Lower lobe of right lung (tissue), 2 donors: ENCODE data around the gene KRT2. TPM values are rescaled to one million over a fixed set of nuclear protein-coding genes. Genes with fewer than 3 reads are reported as not detected.

Experiments used
- ATAC-seq, 2 donors: fragments of 200-7000 bp; cut with Tn5 transposase; one replicate each; pipeline ENCODE4 v1.9.1; 2020 to 2022; ENCODE audit warnings: mild to moderate bottlenecking in 2 of 2, moderate library complexity in 2 of 2
- DNase-seq: peaks from one replicate; pipeline ENCODE4 v3.0.0-alpha.2; 2020
- H3K27ac ChIP-seq: fragments of 200-600 bp; one replicate; pipeline ENCODE4 v1.8.0; 2022
- H3K27me3 ChIP-seq: fragments of 200-600 bp; one replicate; pipeline ENCODE4 v1.8.0; 2022; ENCODE audit warnings: low read depth
- H3K36me3 ChIP-seq: fragments of 200-600 bp; one replicate; pipeline ENCODE4 v1.8.0; 2022; ENCODE audit warnings: mild to moderate bottlenecking
- H3K4me1 ChIP-seq: fragments of 200-600 bp; one replicate; pipeline ENCODE4 v1.8.0; 2022
- H3K4me3 ChIP-seq: fragments of 200-600 bp; one replicate; pipeline ENCODE4 v1.8.0; 2022; ENCODE audit warnings: mild to moderate bottlenecking
- H3K9me3 ChIP-seq: fragments of 200-600 bp; one replicate; pipeline ENCODE4 v1.8.0; 2022
- intact Hi-C: fragments of 100-400 bp; cut with DNase I; formaldehyde crosslinking; loops from one replicate; pipeline ENCODE4 v1.11.0; 2022
- total RNA-seq: library from RNA; stranded (reverse); fragmentation: NEBNext Ultra II Directional; extraction: Animal tissue kit (Norgen Biotek cat#: 25700); gene quantifications from one replicate; pipeline ENCODE4 v1.2.1, GENCODE V29; 2021
- TF ChIP-seq, protein P1 (sequence below): fragments of 200-600 bp; IDR thresholded peaks from one replicate; pipeline ENCODE4 v1.8.0; 2022; ENCODE audit warnings: antibody characterized with exemption, mild to moderate bottlenecking
- donor health status: DM: no; HTN: yes; CAD: no; lungs with severe emphysema.

Gene KRT2
- total RNA-seq, 1 donor from 2014 or later: not detected

DNA sequence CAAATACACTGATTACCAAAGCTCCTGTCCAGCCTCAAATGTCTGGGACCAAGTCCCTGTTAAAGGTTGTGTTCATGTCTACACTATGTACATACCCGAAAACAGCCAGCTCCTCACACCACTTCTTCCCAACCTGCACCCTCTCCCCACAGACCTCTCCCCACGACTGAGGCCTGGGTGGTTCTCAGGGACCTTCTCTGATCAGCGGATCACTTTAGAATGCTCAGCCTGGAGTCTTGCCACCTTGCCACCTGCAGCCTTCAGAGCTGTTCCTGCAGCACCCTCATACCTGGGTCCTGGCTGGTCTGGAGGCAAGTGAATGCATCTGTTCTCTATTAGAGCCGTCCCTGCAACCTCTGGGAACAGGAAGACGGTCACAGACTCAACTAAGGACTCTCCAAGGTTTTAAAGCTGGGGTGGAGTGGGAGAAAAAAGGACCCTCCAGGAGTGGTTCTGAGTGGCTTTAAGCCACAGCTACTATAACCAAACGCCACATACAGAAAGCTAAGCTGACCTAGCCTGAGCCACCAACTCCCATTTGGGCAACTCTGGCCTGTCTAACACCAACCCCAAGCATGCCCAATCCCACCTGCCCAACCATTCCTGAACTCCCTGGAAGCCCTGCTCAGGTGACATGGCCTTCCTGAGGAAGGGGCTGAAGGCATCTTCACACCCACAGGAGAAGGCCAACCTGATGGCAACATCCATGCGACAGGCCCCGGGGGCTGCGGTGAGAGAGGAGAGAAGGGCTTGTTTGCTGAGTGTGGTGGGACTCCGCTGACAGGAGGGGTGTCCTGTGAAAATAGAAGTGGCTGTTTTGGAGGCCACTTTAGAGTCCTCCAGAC, 8.6 kb downstream of the KRT2 start:
- no peak for ATAC-seq
- Histone ChIP-seq H3K4me1 (no peaks in the 10 kb centered on the region), H3K4me3 (no peak overlapping the region), H3K27ac (no peak overlapping the region), H3K27me3 (peaks cover 8% of the 10 kb centered on the region), H3K36me3 (no peaks in the 10 kb centered on the region), H3K9me3 (no peaks in the 10 kb centered on the region)
- no peak for DNase-seq
- TF ChIP-seq, protein P1, sequence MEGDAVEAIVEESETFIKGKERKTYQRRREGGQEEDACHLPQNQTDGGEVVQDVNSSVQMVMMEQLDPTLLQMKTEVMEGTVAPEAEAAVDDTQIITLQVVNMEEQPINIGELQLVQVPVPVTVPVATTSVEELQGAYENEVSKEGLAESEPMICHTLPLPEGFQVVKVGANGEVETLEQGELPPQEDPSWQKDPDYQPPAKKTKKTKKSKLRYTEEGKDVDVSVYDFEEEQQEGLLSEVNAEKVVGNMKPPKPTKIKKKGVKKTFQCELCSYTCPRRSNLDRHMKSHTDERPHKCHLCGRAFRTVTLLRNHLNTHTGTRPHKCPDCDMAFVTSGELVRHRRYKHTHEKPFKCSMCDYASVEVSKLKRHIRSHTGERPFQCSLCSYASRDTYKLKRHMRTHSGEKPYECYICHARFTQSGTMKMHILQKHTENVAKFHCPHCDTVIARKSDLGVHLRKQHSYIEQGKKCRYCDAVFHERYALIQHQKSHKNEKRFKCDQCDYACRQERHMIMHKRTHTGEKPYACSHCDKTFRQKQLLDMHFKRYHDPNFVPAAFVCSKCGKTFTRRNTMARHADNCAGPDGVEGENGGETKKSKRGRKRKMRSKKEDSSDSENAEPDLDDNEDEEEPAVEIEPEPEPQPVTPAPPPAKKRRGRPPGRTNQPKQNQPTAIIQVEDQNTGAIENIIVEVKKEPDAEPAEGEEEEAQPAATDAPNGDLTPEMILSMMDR: no peak
- intact Hi-C loops: no loop called here

DNA sequence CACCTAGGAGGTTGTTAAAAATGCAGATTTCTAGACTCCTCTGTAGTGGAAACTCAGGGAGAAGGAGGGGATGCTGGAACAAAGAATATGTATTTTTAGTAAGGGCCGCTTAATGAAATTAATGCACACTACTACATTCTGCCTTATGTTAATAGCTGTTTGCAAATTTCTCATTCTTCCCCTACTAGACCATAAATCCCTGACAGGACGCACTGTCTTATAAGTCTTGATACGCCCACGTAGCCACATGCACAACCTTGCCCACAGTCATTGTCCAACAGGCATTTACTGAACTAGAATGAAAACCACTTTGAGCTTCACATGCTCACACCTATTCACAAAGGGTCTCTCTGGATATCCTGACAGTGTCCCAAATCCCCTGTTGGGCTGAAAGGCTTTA, 10.5 kb downstream of the KRT2 start:
- ATAC-seq (no peak), DNase-seq (no peak)
- Histone ChIP-seq H3K27me3 (peaks cover 8% of the 10 kb centered on the region), H3K4me1 (no peaks in the 10 kb centered on the region), H3K4me3 (no peak overlapping the region), H3K9me3 (no peaks in the 10 kb centered on the region), H3K36me3 (no peaks in the 10 kb centered on the region), H3K27ac (no peak overlapping the region)
- TF ChIP-seq, protein P1: no peak
- intact Hi-C loops: no loop called here

DNA sequence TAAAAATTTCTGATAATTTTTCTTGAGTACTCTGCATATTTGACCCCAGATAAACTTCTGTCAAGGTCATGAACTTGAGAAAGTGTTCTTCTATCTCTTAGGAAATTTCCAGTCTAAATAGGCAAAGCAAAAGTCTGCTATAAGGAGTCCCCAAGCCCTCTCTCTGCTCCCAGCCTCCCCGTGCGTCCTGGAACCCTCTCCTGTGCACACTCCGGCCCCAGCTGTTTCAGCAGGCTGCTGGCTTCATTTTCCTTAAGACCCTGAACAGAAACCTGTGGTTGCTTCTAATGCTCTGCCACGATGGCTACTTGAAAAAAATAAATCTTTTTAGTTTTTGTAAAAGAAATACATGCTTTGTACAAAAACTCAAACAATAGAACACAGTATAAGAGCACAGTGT, 14.7 kb downstream of the KRT2 start:
- no peaks in the 10 kb centered on the region for H3K4me1 ChIP-seq
- intact Hi-C loops: no loop called here
- H3K9me3 ChIP-seq: no peaks in the 10 kb centered on the region
- H3K27me3 ChIP-seq: peaks cover 1% of the 10 kb centered on the region
- TF ChIP-seq, protein P1: no peak
- ATAC-seq: no peak
- no peak overlapping the region for H3K27ac ChIP-seq
- H3K36me3 ChIP-seq: no peaks in the 10 kb centered on the region
- no peak overlapping the region for H3K4me3 ChIP-seq
- DNase-seq: no peak

DNA sequence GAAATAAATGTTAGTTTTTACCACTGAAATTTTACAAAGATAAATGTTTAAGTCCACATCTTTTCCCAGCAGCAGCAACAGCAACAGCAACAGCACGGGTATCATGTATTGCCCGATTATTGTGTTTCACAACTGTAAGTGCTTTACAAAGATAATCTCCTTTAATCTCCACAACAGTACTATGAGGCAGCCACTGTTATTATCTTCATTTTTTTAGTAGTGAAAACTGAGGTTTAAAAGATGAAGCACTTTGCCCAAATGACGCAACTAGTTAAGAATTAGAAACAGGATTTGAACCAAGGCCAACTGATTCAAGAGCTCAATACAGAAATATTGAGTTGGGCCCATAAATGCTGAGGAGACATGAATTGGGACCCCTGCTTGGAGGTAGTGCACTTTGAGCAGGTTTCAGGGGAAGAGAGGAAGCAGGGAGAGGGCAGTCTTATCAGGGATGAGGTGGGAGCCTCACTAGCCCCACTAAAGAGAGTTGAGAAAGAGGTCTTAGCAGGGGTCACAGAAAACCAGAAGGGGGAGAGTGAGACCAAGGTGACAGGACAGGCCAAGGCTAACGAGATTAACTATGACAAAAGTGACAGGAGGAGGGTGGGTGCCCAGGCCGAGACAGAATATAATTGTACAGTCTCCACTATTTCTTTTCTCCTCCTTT, 15.3 kb downstream of the KRT2 start:
- no peak for ATAC-seq
- Histone ChIP-seq H3K4me1 (no peaks in the 10 kb centered on the region), H3K27me3 (no peaks in the 10 kb centered on the region), H3K9me3 (no peaks in the 10 kb centered on the region), H3K36me3 (no peaks in the 10 kb centered on the region), H3K27ac (no peak overlapping the region), H3K4me3 (no peak overlapping the region)
- DNase-seq: no peak
- TF ChIP-seq, protein P1: no peak
- intact Hi-C loops: no loop called here

DNA sequence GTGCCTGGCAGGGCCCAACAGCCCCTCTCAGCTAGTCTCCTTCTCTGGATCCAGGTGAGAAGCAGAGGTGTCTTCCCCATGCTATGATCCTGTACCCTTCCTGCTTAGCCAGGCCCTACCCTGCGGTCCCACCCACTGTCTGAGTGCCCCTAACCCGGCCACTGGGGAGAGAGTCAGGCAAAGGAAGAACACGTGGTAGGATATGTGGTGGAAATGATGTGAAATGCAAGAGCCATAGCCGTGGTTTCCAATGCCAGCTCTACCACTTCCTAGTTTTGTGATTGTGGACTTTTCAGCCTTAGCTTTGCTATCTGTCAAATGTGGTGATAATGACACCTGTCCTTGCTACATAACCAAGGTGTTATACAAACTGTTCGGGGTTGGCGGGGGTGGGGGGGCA, 15.8 kb downstream of the KRT2 start:
- intact Hi-C loops: no loop called here
- no peak for ATAC-seq

More for the DNA sequence above, 15.8 kb downstream of the KRT2 start:
- Histone ChIP-seq H3K36me3 (no peaks in the 10 kb centered on the region), H3K9me3 (no peaks in the 10 kb centered on the region), H3K27ac (no peak overlapping the region), H3K4me3 (no peak overlapping the region), H3K4me1 (no peaks in the 10 kb centered on the region), H3K27me3 (no peaks in the 10 kb centered on the region)
- TF ChIP-seq, protein P1: no peak
- no peak for DNase-seq
